HepG2 (cell line): ENCODE data around the gene PDSS2. TPM values are rescaled to one million over a fixed set of nuclear protein-coding genes. Genes with fewer than 3 reads are reported as not detected.

Experiments
- ATAC-seq: fragments of 200-7000 bp; cut with Tn5 transposase; 3 replicates; pipeline ENCODE4 v1.9.1; 2020; ENCODE audit warnings: mild to moderate bottlenecking, moderate library complexity
- BruUV-seq: library from RNA; stranded (reverse); fragments of 400-500 nt; replicated peaks from 2 replicates; lab custom pipeline; 2021; lab: Mats Ljungman, UMichigan
- CTCF ChIA-PET: fragments of 300-600 bp; formaldehyde crosslinking; extraction: SDS; loops from one replicate; lab custom pipeline; 2021; ENCODE audit warnings: low total read pairs, inconsistent platforms, low intra/inter-chr PET ratio; lab: Yijun Ruan, JAX
- POLR2A ChIA-PET: fragments of 350-600 bp; sonication (Branson Sonifier 250); formaldehyde crosslinking; loops from one replicate; lab custom pipeline; 2020; ENCODE audit warnings: antibody characterized with exemption, inconsistent platforms; lab: Yijun Ruan, JAX
- DNase-seq: peaks from one replicate; pipeline ENCODE4 v3.0.0-alpha.2; 2015; ENCODE audit warnings: low spot score
- FAIRE-seq: peaks from 3 replicates; lab custom pipeline; 2011; peaks lifted over from hg19 to GRCh38; lab: Jason Lieb, UNC
- H2AFZ ChIP-seq: one replicate; pipeline ENCODE4 v1.6.1; 2011; ENCODE audit warnings: low read length, inconsistent platforms
- H3K27ac ChIP-seq: fragments of 300-600 bp; 3 replicates; pipeline ENCODE4 v1.8.0; 2011; ENCODE audit warnings: mixed run types, mild to moderate bottlenecking, mixed read lengths, low read length, inconsistent platforms; ENCODE audit not compliant: insufficient read depth; ENCODE audit errors: extremely low read length
- H3K27me3 ChIP-seq, 2 experiments: fragments of 200-600 bp in 1 of 2; 2 replicates in 1 of 2; 3 replicates in 1 of 2; pipeline versions ENCODE4 v1.6.0 to v1.8.0; 2011; ENCODE audit warnings: low read length in 2 of 2, mild to moderate bottlenecking in 2 of 2, moderate library complexity in 2 of 2, inconsistent platforms in 1 of 2; ENCODE audit not compliant: insufficient read depth in 2 of 2, control insufficient read depth in 1 of 2
- H3K36me3 ChIP-seq, 2 experiments: fragments of 200-600 bp in 1 of 2; replicated peaks in 1 of 2; 2 replicates in 1 of 2; 3 replicates in 1 of 2; pipeline versions ENCODE4 v1.5.1 to v1.8.0; 2011; ENCODE audit warnings: low read length in 2 of 2, inconsistent platforms in 1 of 2; ENCODE audit not compliant: insufficient read depth in 2 of 2, control insufficient read depth in 1 of 2
- H3K4me1 ChIP-seq: 2 replicates; pipeline ENCODE4 v1.5.1; 2012; ENCODE audit warnings: low read length, inconsistent platforms; ENCODE audit not compliant: insufficient read depth
- H3K4me2 ChIP-seq: 2 replicates; pipeline ENCODE4 v1.6.0; 2011; ENCODE audit warnings: low read depth, low read length, inconsistent platforms
- H3K4me3 ChIP-seq, 3 experiments: fragments of 200-600 bp in 1 of 3; sonication (generic), shearing (Covaris generic) in 1 of 3; replicated peaks in 1 of 3; 2 replicates each; pipeline ENCODE4 v1.5.1; 2011 to 2016; ENCODE audit warnings: low read length in 3 of 3, inconsistent platforms in 2 of 3, low read depth in 2 of 3, mild to moderate bottlenecking in 2 of 3, control low read depth in 1 of 3, mixed read lengths in 1 of 3; ENCODE audit not compliant: insufficient read depth in 1 of 3
- H3K79me2 ChIP-seq: one replicate; pipeline ENCODE4 v1.6.1; 2011; ENCODE audit warnings: low read length, inconsistent platforms; ENCODE audit not compliant: insufficient read depth
- H3K9ac ChIP-seq: 2 replicates; pipeline ENCODE4 v1.6.0; 2011; ENCODE audit warnings: mild to moderate bottlenecking, low read depth, low read length, inconsistent platforms; ENCODE audit not compliant: insufficient read depth
- H3K9me3 ChIP-seq: 2 replicates; pipeline ENCODE4 v1.5.1; 2012; ENCODE audit warnings: mild to moderate bottlenecking, low read length
- H4K20me1 ChIP-seq: 2 replicates; pipeline ENCODE4 v1.6.0; 2011; ENCODE audit warnings: inconsistent platforms, mild to moderate bottlenecking, low read length, moderate library complexity; ENCODE audit not compliant: insufficient read depth
- BCL6 ChIP-seq: IDR thresholded peaks from 2 replicates; pipeline ENCODE4 v1.6.1; 2016; ENCODE audit warnings: missing genetic modification reagents, missing compliant biosample characterization
- CBX2 ChIP-seq, 2 experiments: fragments of 200-600 bp in 1 of 2; sonication (generic); formaldehyde crosslinking in 1 of 2; IDR thresholded peaks; 2 replicates each; pipeline versions ENCODE4 v1.7.0 to v1.8.1; 2018 to 2022; ENCODE audit warnings: low read depth in 2 of 2, low read length in 1 of 2, mild to moderate bottlenecking in 1 of 2, missing genetic modification reagents in 1 of 2
- CREM ChIP-seq, 2 experiments: sonication (generic) in 1 of 2; formaldehyde crosslinking in 1 of 2; IDR thresholded peaks; 2 replicates each; pipeline versions ENCODE4 v1.4.0 to v1.6.1; 2016 to 2020; ENCODE audit warnings: antibody characterized with exemption in 1 of 2, mild to moderate bottlenecking in 1 of 2, missing genetic modification reagents in 1 of 2
- GABPB1 ChIP-seq: IDR thresholded peaks from 2 replicates; pipeline ENCODE4 v1.6.1; 2016; ENCODE audit warnings: mild to moderate bottlenecking, missing genetic modification reagents, moderate library complexity, missing compliant biosample characterization
- HNF1A ChIP-seq, 2 experiments: sonication (generic) in 1 of 2; formaldehyde crosslinking in 1 of 2; IDR thresholded peaks; 2 replicates each; pipeline versions ENCODE4 v1.4.0 to v1.6.1; 2016 to 2020; ENCODE audit warnings: borderline replicate concordance in 1 of 2, low read depth in 1 of 2, mild to moderate bottlenecking in 1 of 2, missing genetic modification reagents in 1 of 2
- PPARG ChIP-seq: conservative IDR thresholded peaks from 2 replicates; pipeline ENCODE4 v1.6.1; 2016; ENCODE audit warnings: missing biosample characterization, missing genetic modification reagents
- U2AF2 ChIP-seq: fragments of 200-400 bp; formaldehyde crosslinking; IDR thresholded peaks from 2 replicates; pipeline ENCODE4 v1.6.1; 2017; ENCODE audit warnings: low read depth, mild to moderate bottlenecking, low read length
- ZFP36L1 ChIP-seq: sonication (generic); formaldehyde crosslinking; IDR thresholded peaks from 2 replicates; pipeline ENCODE4 v1.8.0; 2022; ENCODE audit warnings: mild to moderate bottlenecking, missing genetic modification reagents, moderate library complexity
- ZNF318 ChIP-seq: sonication (generic); formaldehyde crosslinking; IDR thresholded peaks from 2 replicates; pipeline ENCODE4 v1.4.0; 2020; ENCODE audit warnings: mild to moderate bottlenecking, missing genetic modification reagents
- WGBS: methylation state at CpG from one replicate; pipeline ENCODE4 v1.1.6; 2017; ENCODE audit warnings: low lambda C conversion rate; 5-methylcytosine and 5-hydroxymethylcytosine counted together
- in situ Hi-C: cut with HindIII; loops from 2 replicates; pipeline ENCODE4 v1.10.0; 2017; ENCODE audit warnings: low pct_unique_long_range_greater_than_20kb; ENCODE audit not compliant: extremely low pct_ligation_motif_present
- intact Hi-C: fragments of 100-400 bp; cut with micrococcal nuclease; formaldehyde crosslinking; loops from one replicate; pipeline ENCODE4 v1.10.0; 2022; ENCODE audit not compliant: unreplicated experiment
- polyA plus RNA-seq, 8 experiments: library from polyadenylated mRNA; depleted of rRNA in 3 of 8; stranded (reverse) in 7 of 8; unstranded in 1 of 8; fragments of >200 nt; fragmentation: Illumina TruSeq in 4 of 8; extraction: Trizol in 4 of 8; gene quantifications; 2 replicates each; pipeline versions ENCODE4 v1.2.1 to v1.2.3, GENCODE V29; 2011 to 2016; ENCODE audit warnings: low read depth in 4 of 8, missing spikeins in 1 of 8, mixed read lengths in 1 of 8; ENCODE audit not compliant: insufficient read depth in 1 of 8
- total RNA-seq, 5 experiments: library from RNA; depleted of rRNA; stranded (reverse); fragments of >200 nt; fragmentation: Illumina TruSeq; extraction: Trizol; gene quantifications; 2 replicates each; pipeline ENCODE4 v1.2.3, GENCODE V29; 2016; ENCODE audit warnings: low read depth in 1 of 5

Gene PDSS2
- total and polyA plus RNA-seq, 2 of the 13 experiments (the other 11 are each of a cell fraction or from before 2014, with no cell fraction given): 16.2 to 17.0 TPM

- TF ChIP-seq HNF1A (IDR thresholded peaks at IDR 0.05; ENCODE audit: low read depth): no peak
- TF ChIP-seq HNF1A (CRISPR knock-in tag; IDR thresholded peaks at IDR 0.05; ENCODE audit: borderline replicate concordance): no peak
- no peak for TF ChIP-seq PPARG (CRISPR knock-in tag)
- TF ChIP-seq U2AF2: no peak
- TF ChIP-seq CREM (IDR thresholded peaks at IDR 0.05): no peak
- no peak for TF ChIP-seq CREM (CRISPR knock-in tag; IDR thresholded peaks at IDR 0.05)
- no peak for TF ChIP-seq CBX2 (IDR thresholded peaks at IDR 0.05; ENCODE audit: low read depth, low read length)
- no peak for TF ChIP-seq CBX2 (CRISPR knock-in tag; IDR thresholded peaks at IDR 0.05; ENCODE audit: low read depth)
- no peak for TF ChIP-seq ZFP36L1
- no peak for TF ChIP-seq BCL6 (CRISPR knock-in tag)
These were observed 68.5 kb downstream of the PDSS2 start (continued) for GRCh38 chr6:107390685-107391435.

- FAIRE-seq (no peak), DNase-seq (no peak), ATAC-seq (no peak)
- H3K9ac ChIP-seq: no peak overlapping the region
- peaks cover 5% of the 10 kb centered on the region; the same call in 1 of the 2 replicates for H3K9me3 ChIP-seq
- ChIA-PET POLR2A (no interaction called here), CTCF (no interaction called here)
- H2AFZ ChIP-seq: no peak overlapping the region
- no peak overlapping the region for H3K27ac ChIP-seq
- in situ Hi-C loops (no loop called here), intact Hi-C loops (no loop called here)
- no peaks in the 10 kb centered on the region for H3K27me3 ChIP-seq
- no peak overlapping the region for H3K4me2 ChIP-seq
- no peaks in the 10 kb centered on the region for H4K20me1 ChIP-seq
- no peaks in the 10 kb centered on the region for H3K79me2 ChIP-seq
- H3K36me3 ChIP-seq: peaks cover 0 to 1% of the 10 kb centered on the region in 2 experiments; a peak in 3 of 5 replicates
- no peaks in the 10 kb centered on the region for H3K4me1 ChIP-seq
- no TSS peak for BruUV-seq
- H3K4me3 ChIP-seq: no peak overlapping the region
- 99% methylated on average over 2 of the region's 2 CpGs for WGBS
- TF ChIP-seq ZNF318: no peak
- TF ChIP-seq GABPB1 (CRISPR knock-in tag): no peak
These were observed 69.3 kb downstream of the PDSS2 start for GRCh38 chr6:107390056-107390455.
